Measurements from ENCODE around the gene RREB1.
"Not testable (repeated sequence)": the region's sequence is repeated elsewhere in the genome, so short reads cannot be mapped to it uniquely, and the experiment has no call there.

The RREB1 gene

GRCh38 chr6:7264686-7265384 is 157.1 kb downstream of the RREB1 start:
- no peak for DNase-seq (ENCODE audit: low spot score)

- DNase-seq (ENCODE audit: low spot score): not testable (repeated sequence)
Measured at GRCh38 chr6:7265385-7265726, 157.6 kb downstream of the RREB1 start.

GRCh38 chr6:7267071-7267465 is 159.3 kb downstream of the RREB1 start:
- no peak for DNase-seq (ENCODE audit: low spot score)

GRCh38 chr6:7267466-7268091 is 159.8 kb downstream of the RREB1 start:
- no peak for DNase-seq (ENCODE audit: low spot score)

GRCh38 chr6:7268362-7268761 is 160.6 kb downstream of the RREB1 start:
- no peak for DNase-seq (ENCODE audit: low spot score)

GRCh38 chr6:7268816-7269555 is 161.2 kb downstream of the RREB1 start:
- DNase-seq (ENCODE audit: low spot score): no peak

GRCh38 chr6:7269816-7270215 is 162.1 kb downstream of the RREB1 start:
- DNase-seq (ENCODE audit: low spot score): no peak

- DNase-seq (ENCODE audit: low spot score): no peak
Measured at GRCh38 chr6:7270320-7271204, 162.8 kb downstream of the RREB1 start.

GRCh38 chr6:7271205-7271534 is 163.4 kb downstream of the RREB1 start:
- DNase-seq (ENCODE audit: low spot score): no peak

GRCh38 chr6:7273709-7274108 is 165.9 kb downstream of the RREB1 start:
- DNase-seq (ENCODE audit: low spot score): no peak

- not testable (repeated sequence) for DNase-seq (ENCODE audit: low spot score)
Measured at GRCh38 chr6:7274525-7274924, 166.8 kb downstream of the RREB1 start.

- DNase-seq (ENCODE audit: low spot score): no peak
Measured at GRCh38 chr6:7276199-7276524, 168.4 kb downstream of the RREB1 start.

- no peak for DNase-seq (ENCODE audit: low spot score)
Measured at GRCh38 chr6:7282097-7282906, 174.5 kb downstream of the RREB1 start.

GRCh38 chr6:7283676-7284075 is 175.9 kb downstream of the RREB1 start:
- DNase-seq (ENCODE audit: low spot score): no peak

- DNase-seq (ENCODE audit: low spot score): no peak
Measured at GRCh38 chr6:7285416-7285815, 177.7 kb downstream of the RREB1 start.

- no peak for DNase-seq (ENCODE audit: low spot score)
Measured at GRCh38 chr6:7290079-7290478, 182.3 kb downstream of the RREB1 start.

GRCh38 chr6:7292596-7293255 is 185.0 kb downstream of the RREB1 start:
- DNase-seq (ENCODE audit: low spot score): no peak

- DNase-seq (ENCODE audit: low spot score): no peak
Measured at GRCh38 chr6:7295916-7296315, 188.2 kb downstream of the RREB1 start.

GRCh38 chr6:7296602-7297001 is 188.8 kb downstream of the RREB1 start:
- no peak for DNase-seq (ENCODE audit: low spot score)

GRCh38 chr6:7298113-7298512 is 190.4 kb downstream of the RREB1 start:
- DNase-seq (ENCODE audit: low spot score): no peak

GRCh38 chr6:7300926-7301325 is 193.2 kb downstream of the RREB1 start:
- DNase-seq (ENCODE audit: low spot score): no peak

Data from NAMALWA (cell line).